ENCODE results near the gene UTS2B.

The UTS2B gene

GRCh38 chr3:191320316-191320715 is 10.0 kb downstream of the UTS2B start:
- no peak for DNase-seq

- DNase-seq, result no peak
Observed at GRCh38 chr3:191316876-191317603, 13.3 kb downstream of the UTS2B start.

- DNase-seq, result no peak
Observed at GRCh38 chr3:191314109-191314728, 16.1 kb downstream of the UTS2B start.

- DNase-seq, result no peak
Observed at GRCh38 chr3:191313296-191313695, 17.0 kb downstream of the UTS2B start.

- DNase-seq, result no peak
Observed at GRCh38 chr3:191307341-191307740, 23.0 kb downstream of the UTS2B start.

GRCh38 chr3:191306428-191306827 is 23.9 kb downstream of the UTS2B start:
- DNase-seq, result no peak

- DNase-seq, result no peak
Observed at GRCh38 chr3:191303596-191303995, 26.7 kb downstream of the UTS2B start.

- no peak for DNase-seq
Observed at GRCh38 chr3:191302451-191302850, 27.9 kb downstream of the UTS2B start.

GRCh38 chr3:191301782-191302411 is 28.4 kb downstream of the UTS2B start:
- no peak for DNase-seq

- DNase-seq, result no peak
Observed at GRCh38 chr3:191301017-191301416, 29.3 kb downstream of the UTS2B start.

GRCh38 chr3:191300422-191300821 is 29.9 kb downstream of the UTS2B start:
- DNase-seq, result no peak

GRCh38 chr3:191298846-191299245 is 31.5 kb downstream of the UTS2B start:
- no peak for DNase-seq

- no peak for DNase-seq
Observed at GRCh38 chr3:191296041-191296541, 34.2 kb downstream of the UTS2B start.

- DNase-seq, result no peak
Observed at GRCh38 chr3:191294291-191294690, 36.0 kb downstream of the UTS2B start.

GRCh38 chr3:191292243-191293015 is 37.9 kb downstream of the UTS2B start:
- DNase-seq, result no peak

- DNase-seq, result no peak
Observed at GRCh38 chr3:191290311-191291025, 39.9 kb downstream of the UTS2B start.

- no peak for DNase-seq
Observed at GRCh38 chr3:191283400-191283799, 46.9 kb downstream of the UTS2B start.

- peak; percentile 34 for DNase-seq
Observed at GRCh38 chr3:191282251-191283185, 47.8 kb downstream of the UTS2B start.

GRCh38 chr3:191280882-191281281 is 49.4 kb downstream of the UTS2B start:
- no peak for DNase-seq

GRCh38 chr3:191280111-191280510 is 50.2 kb downstream of the UTS2B start:
- no peak for DNase-seq

GRCh38 chr3:191275751-191276150 is 54.6 kb downstream of the UTS2B start:
- no peak for DNase-seq

Measured in NCI-H1105 treated with DMSO at 0.1 percent for 48 hours (cell line).